Ovary (tissue), 3 donors: ENCODE data around the gene IL21.

Source experiments
- CTCF ChIP-seq, 3 donors: fragments of 450-650 bp in 2 of 3; fragments of 200-600 bp in 1 of 3; IDR thresholded peaks; one replicate each; pipeline versions ENCODE4 v1.5.1 to v1.8.0; 2016 to 2022; ENCODE audit warnings: antibody characterized with exemption in 3 of 3, mild to moderate bottlenecking in 1 of 3
- EP300 ChIP-seq: sonication (generic); formaldehyde crosslinking; IDR thresholded peaks from one replicate; pipeline ENCODE4 v1.6.1; 2017; ENCODE audit warnings: antibody characterized with exemption
- POLR2A ChIP-seq: fragments of 450-650 bp; IDR thresholded peaks from one replicate; pipeline ENCODE4 v1.6.1; 2017; ENCODE audit warnings: antibody characterized with exemption, mild to moderate bottlenecking, moderate library complexity
- donor health status: DM: no; HTN: no; CAD: no.

GRCh38 chr4:122614621-122615020 is 6.2 kb downstream of the IL21 start:
- TF ChIP-seq CTCF (IDR thresholded peaks at IDR 0.05) (no peak), POLR2A (no peak), EP300 (no peak)
